ENCODE measurements around the gene TXNRD2.
"Not testable (repeated sequence)": the region's sequence is repeated elsewhere in the genome, so short reads cannot be mapped to it uniquely, and the experiment has no call there.

The TXNRD2 gene

DNA sequence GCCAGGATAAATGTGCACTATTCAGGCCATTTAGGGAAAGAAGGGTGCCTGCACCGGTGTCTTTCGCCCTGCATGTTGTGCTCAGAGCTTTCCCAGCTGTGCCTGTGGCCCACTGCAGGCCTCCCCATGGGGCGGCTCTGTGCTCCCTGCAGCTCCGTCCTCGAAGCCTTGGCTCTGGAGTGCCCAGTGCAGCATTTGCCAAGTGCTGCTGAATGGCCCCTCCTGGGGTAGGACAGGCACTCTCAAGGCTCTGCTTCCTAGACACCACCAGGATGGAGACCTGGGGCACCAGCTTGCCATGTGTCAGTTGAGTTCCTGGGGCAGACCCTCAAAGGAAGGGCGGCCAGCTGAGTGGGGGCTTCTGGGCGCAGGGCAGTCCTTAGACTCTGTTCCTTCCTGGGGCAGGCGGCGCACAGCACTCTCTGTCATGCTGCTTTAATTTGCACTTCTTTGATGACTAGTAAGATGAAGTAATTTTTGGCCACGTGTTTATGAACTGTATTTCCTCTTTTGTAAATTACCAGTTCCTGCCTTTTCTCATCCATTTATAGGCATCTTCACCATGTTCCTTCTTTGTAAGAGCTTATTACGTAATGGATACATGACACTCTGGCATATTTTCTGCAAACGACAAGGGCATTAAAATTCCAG lies 54.9 kb downstream of the TXNRD2 start:
- no peak for TF ChIP-seq POLR2A (IDR thresholded peaks at IDR 0.05; ENCODE audit: low read length)
- no peak for DNase-seq

DNA sequence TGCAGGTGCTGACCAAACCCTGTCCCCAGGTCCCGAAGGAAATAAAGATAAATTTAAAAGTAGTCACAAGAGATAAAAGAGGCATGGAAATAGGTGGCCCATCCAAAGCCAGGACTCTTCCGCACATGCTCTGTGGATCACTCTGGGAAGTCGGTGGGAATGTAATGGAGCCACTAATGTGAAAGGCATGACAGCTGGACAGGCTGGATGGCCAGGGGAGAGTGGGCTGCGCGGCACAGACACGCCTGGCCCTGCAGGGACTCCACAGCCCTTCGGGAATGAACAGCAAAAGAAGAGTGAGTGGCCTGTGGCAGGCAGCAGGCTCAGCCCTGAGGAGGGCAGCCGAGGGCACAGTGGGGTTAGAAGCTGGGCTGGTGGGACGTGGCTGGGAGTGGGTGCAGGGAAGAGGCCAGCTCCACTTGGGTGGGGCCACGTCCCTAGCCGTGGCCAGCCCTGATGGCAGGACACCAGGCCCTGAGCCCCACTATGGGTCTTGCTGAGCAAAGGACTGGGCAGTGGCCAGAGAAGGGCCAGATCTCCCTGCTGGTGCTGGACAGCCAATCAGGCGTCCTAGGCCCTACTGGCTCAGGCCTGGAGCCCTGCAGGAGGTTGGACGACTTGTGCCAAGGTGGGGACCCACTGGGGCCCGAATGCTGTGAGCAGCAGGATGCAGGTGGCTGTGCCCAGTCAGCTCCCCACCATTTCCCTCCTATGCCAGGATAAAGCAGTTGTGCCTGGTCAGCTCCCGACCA lies 55.6 kb downstream of the TXNRD2 start:
- no peak for DNase-seq
- TF ChIP-seq GATA1 (IDR thresholded peaks at IDR 0.05; ENCODE audit: low read depth, low read length): no peak
- no peak for TF ChIP-seq POLR2A (IDR thresholded peaks at IDR 0.05; ENCODE audit: low read length)

DNA sequence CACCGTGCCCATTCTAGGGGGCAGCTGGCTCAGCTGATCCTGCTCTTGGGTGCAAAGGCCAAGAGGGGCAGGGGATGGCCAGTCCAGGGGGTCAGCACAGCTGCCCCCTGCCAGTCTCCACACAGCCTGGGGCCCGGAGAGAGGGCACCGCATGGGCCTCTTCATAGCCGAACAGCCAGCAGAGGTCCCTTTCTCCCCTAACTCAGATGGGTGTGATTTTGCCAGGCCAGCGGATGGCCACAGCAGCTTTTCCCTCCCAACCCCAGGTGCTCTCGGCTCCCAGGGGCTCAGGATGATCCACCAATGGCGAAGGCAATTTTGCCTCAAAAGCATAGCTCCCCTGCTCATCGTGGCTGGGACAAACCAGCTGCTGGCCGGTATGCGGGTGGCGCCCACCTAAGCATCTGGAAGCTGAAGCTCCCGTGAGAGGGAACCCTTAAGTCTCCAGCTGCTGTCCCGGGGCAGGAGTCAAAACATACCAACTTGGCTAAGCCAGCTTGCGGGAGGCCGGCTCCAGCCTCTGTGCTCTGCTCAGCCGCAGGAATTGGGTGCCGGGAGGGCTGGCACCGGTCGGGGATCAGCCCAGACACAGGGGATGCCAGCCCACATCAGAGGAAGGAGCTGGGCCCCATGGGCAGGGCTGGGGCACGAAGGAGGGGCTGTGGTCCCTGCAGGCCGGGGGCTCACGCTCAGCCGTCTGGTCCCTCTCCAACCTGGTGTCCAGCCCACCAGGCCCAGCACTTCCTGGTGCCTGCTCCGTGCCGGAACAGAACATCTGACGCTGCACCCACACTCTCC lies 56.5 kb downstream of the TXNRD2 start:
- DNase-seq: no peak

DNA sequence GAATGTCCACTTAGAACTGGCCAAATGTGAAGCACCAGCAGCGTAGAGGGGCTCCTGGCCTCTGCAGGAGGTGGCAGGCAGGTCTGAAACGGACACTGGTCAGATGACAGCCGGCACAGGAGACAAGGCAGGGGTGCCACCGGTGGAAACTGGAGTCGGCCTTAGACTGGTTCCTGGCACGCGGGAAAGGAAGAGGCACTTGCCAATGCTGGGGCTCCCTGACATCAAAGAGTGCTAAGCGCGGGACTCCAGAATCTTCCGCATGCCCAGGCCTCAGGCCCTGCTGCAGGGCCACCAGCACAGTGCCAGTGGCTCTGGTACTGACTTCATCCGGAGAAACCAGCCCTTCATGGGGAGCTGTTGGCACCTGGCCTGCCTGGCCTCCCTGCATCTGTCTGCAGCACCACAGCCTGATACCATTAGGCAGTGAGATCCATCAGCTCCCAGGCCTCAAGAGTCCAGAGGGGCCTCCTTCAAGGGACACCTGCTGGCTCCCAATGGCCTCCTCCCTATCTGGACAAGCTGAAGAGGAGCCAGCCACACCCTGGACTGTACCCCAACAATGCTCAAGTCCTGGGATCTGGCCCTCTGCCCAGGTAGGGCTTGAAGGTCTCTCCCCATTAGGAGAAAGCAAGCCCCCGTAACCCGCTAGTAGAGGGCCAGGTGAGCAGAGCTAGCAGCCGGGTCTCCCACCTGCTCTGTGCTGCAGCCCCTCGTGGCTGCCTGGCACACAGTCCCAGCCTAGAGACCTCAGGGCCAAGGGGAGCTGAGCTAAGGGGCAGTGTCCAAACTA lies 57.3 kb downstream of the TXNRD2 start:
- DNase-seq: no peak
- no peak for TF ChIP-seq POLR2A (IDR thresholded peaks at IDR 0.05; ENCODE audit: low read length)
- no peak for TF ChIP-seq GATA1 (IDR thresholded peaks at IDR 0.05; ENCODE audit: low read depth, low read length)

More for the DNA sequence above, 56.5 kb downstream of the TXNRD2 start:
- TF ChIP-seq GATA1 (IDR thresholded peaks at IDR 0.05; ENCODE audit: low read depth, low read length) (no peak), POLR2A (IDR thresholded peaks at IDR 0.05; ENCODE audit: low read length) (no peak)

DNA sequence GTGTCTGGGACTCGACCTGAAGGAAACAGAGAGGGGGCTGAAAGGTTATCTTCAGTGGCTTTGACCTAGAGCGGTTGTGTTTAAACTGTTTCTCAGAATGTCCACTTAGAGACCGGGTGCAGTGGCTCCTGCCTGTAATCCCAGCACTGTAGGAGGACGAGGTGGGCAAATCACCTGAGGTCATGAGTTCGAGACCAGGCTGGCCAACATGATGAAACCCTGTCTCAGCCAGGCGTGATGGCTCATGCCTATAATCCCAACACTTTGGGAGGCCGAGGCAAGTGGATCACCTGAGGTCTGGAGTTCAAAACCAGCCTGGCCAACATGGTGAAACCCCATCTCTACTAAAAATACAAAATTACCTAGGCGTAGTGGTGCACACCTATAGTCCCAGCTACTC lies 58.2 kb downstream of the TXNRD2 start:
- not testable (repeated sequence) for DNase-seq

DNA sequence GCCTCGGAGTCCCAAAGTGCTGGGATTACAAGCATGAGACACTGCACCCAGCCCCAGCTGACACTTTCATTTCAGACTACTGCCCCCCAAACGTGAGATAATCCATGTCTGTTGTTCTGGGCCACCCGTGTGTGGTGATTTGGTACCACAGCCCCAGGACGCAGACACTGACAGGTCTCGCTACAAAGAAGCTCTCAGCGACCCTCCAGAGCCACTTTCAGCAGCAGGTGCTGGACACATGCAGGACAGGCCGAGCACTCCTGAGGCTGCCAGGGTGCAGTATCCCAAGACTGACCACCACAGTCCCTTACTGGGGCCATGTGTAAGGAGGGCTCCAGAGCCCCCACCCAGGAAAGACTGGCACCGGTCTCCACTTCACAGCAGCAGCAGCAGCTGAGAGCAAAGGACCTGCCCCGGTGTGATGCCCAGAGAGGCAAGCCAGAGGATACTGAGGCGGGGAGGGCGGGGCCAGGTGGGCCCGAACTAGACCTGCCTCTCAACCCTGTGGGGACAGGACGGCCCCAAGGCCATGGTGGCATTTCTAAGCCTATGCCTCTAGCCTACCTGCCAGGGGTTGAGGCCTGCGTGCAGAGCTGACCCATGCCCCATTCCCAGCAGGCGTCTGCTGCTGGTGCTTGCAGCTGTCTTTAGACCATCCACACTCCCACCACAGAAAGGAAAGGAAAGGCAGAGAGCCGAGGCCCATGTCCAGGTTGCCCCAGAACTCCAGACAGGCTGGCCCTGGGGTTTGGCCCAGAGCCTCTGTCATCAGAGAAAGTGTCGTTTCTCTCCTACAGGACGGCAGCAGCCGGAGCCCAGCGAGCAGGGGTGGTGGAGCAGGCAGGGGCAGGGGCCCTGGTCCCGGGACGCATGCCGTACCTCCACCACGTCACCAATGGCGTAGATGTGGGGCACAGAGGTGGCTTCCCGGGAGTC lies 58.9 kb downstream of the TXNRD2 start:
- no peak for TF ChIP-seq POLR2A (IDR thresholded peaks at IDR 0.05; ENCODE audit: low read length)
- no peak for DNase-seq

DNA sequence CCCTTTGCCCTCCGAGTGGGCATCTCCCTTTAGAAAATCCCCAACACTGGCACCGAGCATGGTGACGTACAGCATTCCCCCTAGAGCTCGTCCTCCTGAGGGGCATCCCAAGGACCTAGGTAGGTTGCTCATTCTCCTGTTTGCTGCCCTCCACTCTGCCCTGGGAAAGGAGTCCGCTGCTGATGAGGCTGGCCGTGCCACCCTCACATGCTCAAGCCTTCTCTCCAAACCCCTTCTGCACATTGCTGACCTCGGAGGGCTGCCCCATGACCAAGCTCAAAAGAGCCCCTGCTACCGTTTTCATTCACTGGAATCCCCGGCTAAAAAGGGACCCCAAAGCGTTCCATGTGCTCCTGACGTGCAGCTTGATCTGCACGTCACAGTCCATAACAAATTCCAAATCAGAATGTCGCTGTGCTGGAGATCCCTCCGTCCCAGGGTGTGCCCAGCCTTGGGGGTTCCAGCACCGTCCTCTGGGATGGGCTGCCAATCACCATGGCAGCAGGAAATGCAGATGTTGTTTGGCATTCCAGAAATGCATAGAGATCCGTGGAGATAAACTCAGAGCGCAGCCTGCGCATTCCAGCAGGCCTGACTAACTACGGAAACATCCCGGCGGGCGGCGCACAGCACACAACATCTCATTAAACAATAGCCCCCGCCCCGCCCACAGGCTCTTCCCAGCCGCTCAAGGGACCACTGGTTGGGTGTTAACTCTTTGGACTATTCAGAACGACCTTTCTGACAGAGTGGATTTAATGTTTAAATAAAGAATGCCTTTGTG lies 60.6 kb downstream of the TXNRD2 start:
- no peak for TF ChIP-seq GATA1 (IDR thresholded peaks at IDR 0.05; ENCODE audit: low read depth, low read length)
- TF ChIP-seq POLR2A (IDR thresholded peaks at IDR 0.05; ENCODE audit: low read length): no peak
- no peak for DNase-seq

DNA sequence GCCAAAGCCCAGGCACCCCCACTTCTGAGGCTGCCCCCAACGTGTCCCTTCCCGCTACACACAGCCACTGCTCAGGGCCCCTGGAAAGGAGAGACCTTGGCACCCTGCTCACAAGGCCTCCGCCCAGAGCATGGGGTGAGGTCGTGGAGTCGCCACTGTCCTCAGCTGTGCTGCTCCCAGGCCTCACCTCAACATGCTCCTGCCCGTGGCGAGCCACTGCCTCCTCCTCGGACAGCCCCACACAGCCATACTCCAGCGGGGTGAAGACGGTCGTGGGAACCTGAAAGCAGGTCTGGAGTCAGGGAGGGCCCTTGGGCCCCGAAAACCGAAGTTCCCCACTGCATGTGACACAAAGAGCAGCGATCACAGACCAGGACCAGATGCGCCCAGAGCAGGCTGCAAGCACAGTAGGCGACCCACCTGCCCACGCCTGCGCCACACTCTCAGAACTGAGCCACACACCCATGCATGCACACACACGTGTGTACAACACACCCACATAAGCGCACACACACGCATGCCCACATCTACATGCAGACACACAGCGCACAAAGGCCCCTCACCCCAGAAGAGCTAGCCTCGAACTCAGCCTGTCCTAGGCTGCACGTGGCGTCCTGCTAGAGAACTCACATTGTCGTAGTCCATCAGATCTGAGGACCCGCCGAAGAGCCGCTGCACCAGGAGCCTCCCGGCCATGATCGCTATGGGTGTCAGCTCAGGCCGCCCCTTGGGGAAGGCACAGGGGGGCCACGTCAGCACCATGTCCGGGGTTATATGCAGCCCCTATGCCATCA lies 61.4 kb downstream of the TXNRD2 start:
- no peak for DNase-seq
- TF ChIP-seq GATA1 (IDR thresholded peaks at IDR 0.05; ENCODE audit: low read depth, low read length) (no peak), POLR2A (IDR thresholded peaks at IDR 0.05; ENCODE audit: low read length) (no peak)

DNA sequence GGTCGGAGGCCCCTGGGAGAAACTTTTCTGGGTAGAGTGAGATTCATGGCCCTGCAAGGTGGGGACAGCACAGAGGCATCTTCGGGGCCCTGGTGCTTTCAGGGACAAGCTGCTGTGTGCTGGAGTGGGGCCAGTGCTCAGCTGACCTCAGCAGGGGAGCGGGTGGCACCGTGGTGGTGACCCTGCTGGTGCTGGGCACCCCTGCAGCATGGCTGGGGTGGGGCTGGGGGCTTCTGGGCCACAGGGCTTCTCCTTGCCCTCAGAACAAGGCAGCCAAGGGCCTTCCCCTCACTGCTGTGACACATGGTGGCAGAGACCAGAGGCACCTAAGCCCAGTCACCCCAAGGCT lies 62.0 kb downstream of the TXNRD2 start:
- DNase-seq: no peak
- TF ChIP-seq GATA1 (IDR thresholded peaks at IDR 0.05; ENCODE audit: low read depth, low read length): no peak
- TF ChIP-seq POLR2A (IDR thresholded peaks at IDR 0.05; ENCODE audit: low read length): no peak

DNA sequence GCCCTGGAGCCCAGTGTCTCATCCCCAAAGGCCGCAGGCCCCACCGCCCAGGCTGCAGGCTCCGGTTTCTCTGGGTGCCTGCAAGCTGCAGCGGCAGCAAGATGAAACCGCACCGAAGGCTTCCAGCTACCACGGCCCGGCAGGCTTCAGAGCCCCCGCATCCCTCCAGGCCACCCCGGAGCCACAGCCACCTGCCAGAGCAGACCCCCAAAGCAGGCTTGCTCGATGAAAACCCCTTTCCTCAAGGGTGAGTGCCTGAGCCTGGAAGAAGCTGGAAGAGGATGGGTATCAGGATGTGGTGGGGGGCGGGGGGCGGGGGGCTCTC lies 62.4 kb downstream of the TXNRD2 start:
- no peak for TF ChIP-seq POLR2A (IDR thresholded peaks at IDR 0.05; ENCODE audit: low read length)
- TF ChIP-seq GATA1 (IDR thresholded peaks at IDR 0.05; ENCODE audit: low read depth, low read length): no peak

DNA sequence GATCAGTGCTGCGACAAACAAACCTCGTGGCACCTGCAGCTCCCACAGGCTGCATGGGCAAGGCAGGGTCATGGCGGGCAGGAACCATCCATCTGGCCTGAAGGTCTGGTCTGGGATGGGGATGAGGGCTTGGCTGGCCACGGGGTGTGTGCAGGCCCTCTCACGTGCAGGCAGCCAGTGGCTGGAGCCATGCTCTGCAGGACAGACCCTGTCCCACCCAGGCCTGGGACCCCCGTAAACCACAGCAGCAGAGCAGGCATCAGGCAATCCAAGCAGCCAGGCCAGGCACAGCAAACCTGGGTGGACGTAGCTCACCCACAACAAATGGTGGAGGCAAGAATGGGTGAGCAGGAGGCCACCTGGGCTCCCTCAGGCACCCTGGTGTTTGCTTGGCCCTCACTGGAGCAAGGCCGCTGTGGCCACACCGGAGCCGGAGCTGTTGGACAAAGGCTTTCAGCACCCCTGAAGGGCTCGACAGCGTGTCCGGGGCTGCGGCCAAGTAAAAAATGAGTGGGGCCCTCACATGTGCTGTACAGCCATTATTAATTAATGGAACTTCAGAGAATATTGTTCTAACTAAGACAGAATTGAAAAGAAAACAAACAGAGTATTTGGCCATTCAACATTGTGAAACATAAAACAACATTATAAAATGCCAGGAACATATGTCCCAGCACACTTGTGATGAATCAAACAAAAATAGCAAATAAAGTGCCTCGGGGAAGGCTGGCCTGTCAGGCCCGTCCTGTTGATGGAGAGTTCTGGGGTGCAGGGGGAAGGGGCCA lies 63.0 kb downstream of the TXNRD2 start:
- no peak for DNase-seq
- TF ChIP-seq POLR2A (IDR thresholded peaks at IDR 0.05; ENCODE audit: low read length) (no peak), GATA1 (IDR thresholded peaks at IDR 0.05; ENCODE audit: low read depth, low read length) (no peak)

More for the DNA sequence above, 62.4 kb downstream of the TXNRD2 start:
- DNase-seq: no peak

All from erythroblast (primary cell).